HepG2 (cell line): ENCODE data around the gene NDUFA5. TPM values are rescaled to one million over a fixed set of nuclear protein-coding genes. Genes with fewer than 3 reads are reported as not detected.

Experiments used
- EEA1 ChIP-seq: sonication (generic); formaldehyde crosslinking; IDR thresholded peaks from 2 replicates; pipeline ENCODE4 v1.5.1; 2020; ENCODE audit warnings: mild to moderate bottlenecking, missing genetic modification reagents, borderline replicate concordance
- FOXK2 ChIP-seq: fragments of 450-650 bp; IDR thresholded peaks from 2 replicates; pipeline ENCODE4 v1.6.1; 2016
- GTF3A ChIP-seq: sonication (generic); formaldehyde crosslinking; conservative IDR thresholded peaks from 2 replicates; pipeline ENCODE4 v1.4.0; 2020; ENCODE audit warnings: mild to moderate bottlenecking, missing genetic modification reagents
- NR2F6 ChIP-seq, 2 experiments: IDR thresholded peaks; 2 replicates each; pipeline ENCODE4 v1.6.1; 2016; ENCODE audit warnings: antibody characterized with exemption in 1 of 2, mild to moderate bottlenecking in 1 of 2
- RERE ChIP-seq: IDR thresholded peaks from 2 replicates; pipeline ENCODE4 v1.6.1; 2016; ENCODE audit warnings: low read depth, missing genetic modification reagents, missing compliant biosample characterization
- RFX1 ChIP-seq: fragments of 450-650 bp; IDR thresholded peaks from 2 replicates; pipeline ENCODE4 v1.6.1; 2017
- ZBTB37 ChIP-seq: sonication (generic); formaldehyde crosslinking; IDR thresholded peaks from 2 replicates; pipeline ENCODE4 v1.4.0; 2020; ENCODE audit warnings: mild to moderate bottlenecking, missing genetic modification reagents
- ZNF577 ChIP-seq: sonication (generic); formaldehyde crosslinking; IDR thresholded peaks from 2 replicates; pipeline ENCODE4 v1.4.0; 2020; ENCODE audit warnings: mild to moderate bottlenecking, low read depth, missing genetic modification reagents, borderline replicate concordance
- polyA plus RNA-seq, 8 experiments: library from polyadenylated mRNA; depleted of rRNA in 3 of 8; stranded (reverse) in 7 of 8; unstranded in 1 of 8; fragments of >200 nt; fragmentation: Illumina TruSeq in 4 of 8; extraction: Trizol in 4 of 8; gene quantifications; 2 replicates each; pipeline versions ENCODE4 v1.2.1 to v1.2.3, GENCODE V29; 2011 to 2016; ENCODE audit warnings: low read depth in 4 of 8, missing spikeins in 1 of 8, mixed read lengths in 1 of 8; ENCODE audit not compliant: insufficient read depth in 1 of 8
- total RNA-seq, 5 experiments: library from RNA; depleted of rRNA; stranded (reverse); fragments of >200 nt; fragmentation: Illumina TruSeq; extraction: Trizol; gene quantifications; 2 replicates each; pipeline ENCODE4 v1.2.3, GENCODE V29; 2016; ENCODE audit warnings: low read depth in 1 of 5

Gene NDUFA5
- total and polyA plus RNA-seq, 2 of the 13 experiments (the other 11 are each of a cell fraction or from before 2014, with no cell fraction given) = 16.9 to 55.9 TPM

- TF ChIP-seq NR2F6 (IDR thresholded peaks at IDR 0.05) = no peak
- no peak for TF ChIP-seq NR2F6 (CRISPR knock-in tag; IDR thresholded peaks at IDR 0.05)
- TF ChIP-seq GTF3A (CRISPR knock-in tag) = no peak
- no peak for TF ChIP-seq ZBTB37
- no peak for TF ChIP-seq FOXK2
- TF ChIP-seq RERE (CRISPR knock-in tag) = no peak
- TF ChIP-seq EEA1 = no peak
- TF ChIP-seq ZNF577 (CRISPR knock-in tag) = no peak
- no peak for TF ChIP-seq RFX1
- TF ChIP-seq, all 625 proteins: peak for 0
Observed at GRCh38 chr7:123573896-123574467, 16.4 kb upstream of the NDUFA5 start (continued).
